Inflammatory macrophage treated with lipopolysaccharide for 1 hour (primary cell): ENCODE measurements around the gene LPIN3.

ENCODE experiments used
- DNase-seq, 2 donors: peaks; one replicate each; pipeline ENCODE4 v3.0.0-alpha.2; 2020 to 2022

Gene LPIN3

DNA sequence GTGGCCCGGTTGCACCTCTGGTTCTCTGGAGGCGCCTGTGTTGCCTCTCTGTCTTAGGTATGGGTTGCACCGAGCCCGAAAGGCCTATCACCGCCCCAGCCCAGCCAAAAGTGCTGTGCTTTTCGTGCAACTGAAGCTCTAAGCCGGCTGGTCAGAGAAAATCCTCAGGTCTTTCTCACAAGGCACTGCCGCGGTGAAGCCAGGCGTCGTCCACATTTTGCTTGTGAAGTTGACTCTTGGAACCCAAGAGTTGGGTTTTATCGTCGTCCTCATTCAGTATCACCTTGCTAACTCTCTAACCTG lies 26.7 kb downstream of the LPIN3 start:
- no peak for DNase-seq

DNA sequence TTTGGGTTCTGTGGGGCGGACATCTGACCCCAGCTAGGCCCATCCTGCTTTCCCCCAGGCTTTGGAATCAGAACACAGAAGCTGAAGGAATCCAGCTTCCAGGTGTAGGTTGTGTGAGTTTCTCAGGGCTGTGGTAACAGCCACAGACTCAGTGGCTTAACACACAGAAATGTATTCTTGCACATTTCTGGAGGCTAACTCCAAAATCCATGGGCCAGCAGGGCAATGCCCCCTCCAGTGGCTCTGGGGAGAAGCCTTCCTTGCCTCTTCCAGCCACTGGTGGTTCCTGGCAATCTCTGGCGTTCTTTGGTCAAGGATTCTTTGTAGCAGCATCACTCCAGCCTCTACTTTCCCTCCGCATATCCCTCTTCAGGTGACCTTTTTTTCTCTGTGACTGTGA lies 27.3 kb downstream of the LPIN3 start:
- no peak for DNase-seq

DNA sequence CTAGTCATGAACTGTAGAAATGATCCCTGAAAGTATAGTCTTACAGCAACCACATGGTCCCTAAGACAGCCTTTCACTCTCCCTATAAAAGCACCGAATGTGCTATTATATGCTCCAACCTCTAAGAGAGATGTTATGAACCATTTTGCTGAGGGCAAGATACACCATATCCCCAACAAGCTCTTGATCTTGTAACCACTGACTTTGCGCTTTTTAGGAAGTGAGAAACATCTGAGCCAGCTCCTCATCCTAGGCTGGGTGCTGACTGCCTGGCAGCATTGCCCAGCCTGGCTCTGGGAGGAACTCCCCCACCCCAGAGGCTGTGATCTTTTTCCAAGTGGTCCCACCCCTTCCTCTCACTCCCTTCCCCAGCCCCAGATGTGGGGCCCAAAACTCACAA lies 29.1 kb downstream of the LPIN3 start:
- no peak for DNase-seq

DNA sequence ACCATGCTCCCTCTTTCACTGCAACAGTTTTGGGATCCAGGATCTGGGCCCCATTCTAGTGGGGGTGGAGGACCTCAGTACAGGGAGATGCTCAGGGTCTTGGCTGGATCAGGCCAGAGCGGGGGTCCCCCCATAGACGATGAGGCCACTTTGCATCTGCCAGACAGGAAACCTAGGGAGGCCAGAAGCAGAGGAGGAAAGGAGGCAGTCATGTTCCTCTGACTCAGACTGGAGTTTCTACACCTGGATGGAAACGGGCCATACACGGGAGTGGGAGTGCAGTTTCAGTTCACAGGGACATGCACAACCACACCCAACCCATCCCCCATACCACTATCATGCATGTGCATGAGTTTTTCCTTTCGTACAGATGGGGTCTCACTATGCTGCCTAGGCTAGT lies 29.6 kb downstream of the LPIN3 start:
- DNase-seq, result no peak

DNA sequence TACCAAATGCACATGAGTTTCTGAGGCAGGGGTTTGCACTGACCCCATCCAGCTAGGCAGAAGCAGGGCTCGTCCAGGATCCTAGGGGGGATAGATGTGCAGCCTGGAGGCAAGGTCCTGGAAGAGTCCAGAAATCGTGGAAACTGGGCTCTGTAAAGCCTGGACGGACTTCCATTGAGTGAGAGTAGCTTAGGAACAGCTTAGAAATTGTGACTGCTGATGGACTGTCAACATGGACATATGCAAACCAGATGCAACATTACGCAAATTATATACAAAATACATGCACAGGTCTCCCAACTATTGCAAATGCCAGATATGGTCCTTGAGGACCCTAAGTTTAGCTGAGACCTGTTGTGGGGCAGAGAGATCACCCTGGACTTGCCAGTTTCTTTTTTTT lies 30.8 kb downstream of the LPIN3 start:
- DNase-seq, result no peak

DNA sequence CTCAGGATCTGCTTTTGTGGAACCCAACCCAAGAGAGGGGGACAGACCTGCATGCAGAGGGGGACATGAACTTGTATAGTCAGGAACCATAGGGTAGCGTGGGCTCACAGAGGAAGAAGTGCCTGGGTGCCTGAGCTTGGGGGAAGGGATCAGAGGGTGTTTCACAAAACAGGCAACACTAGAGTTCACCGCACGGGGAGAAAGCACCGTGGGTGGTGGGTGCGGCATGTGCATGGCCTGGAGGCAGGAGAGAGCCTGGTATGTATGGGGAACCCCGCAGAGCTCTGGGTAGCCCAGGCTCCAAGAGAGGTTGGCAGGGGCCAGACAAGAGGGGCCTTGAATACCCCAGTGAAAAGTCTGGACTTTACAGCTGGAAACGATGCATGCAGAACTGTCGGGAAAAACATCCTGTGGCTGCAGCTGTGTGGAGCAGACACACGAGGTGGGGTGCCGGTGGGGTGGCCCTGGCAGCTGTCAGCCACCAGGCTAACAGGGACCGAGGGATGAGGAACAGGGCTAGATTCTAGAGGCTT lies 32.7 kb downstream of the LPIN3 start:
- DNase-seq, result peak; percentile 25 to 55

DNA sequence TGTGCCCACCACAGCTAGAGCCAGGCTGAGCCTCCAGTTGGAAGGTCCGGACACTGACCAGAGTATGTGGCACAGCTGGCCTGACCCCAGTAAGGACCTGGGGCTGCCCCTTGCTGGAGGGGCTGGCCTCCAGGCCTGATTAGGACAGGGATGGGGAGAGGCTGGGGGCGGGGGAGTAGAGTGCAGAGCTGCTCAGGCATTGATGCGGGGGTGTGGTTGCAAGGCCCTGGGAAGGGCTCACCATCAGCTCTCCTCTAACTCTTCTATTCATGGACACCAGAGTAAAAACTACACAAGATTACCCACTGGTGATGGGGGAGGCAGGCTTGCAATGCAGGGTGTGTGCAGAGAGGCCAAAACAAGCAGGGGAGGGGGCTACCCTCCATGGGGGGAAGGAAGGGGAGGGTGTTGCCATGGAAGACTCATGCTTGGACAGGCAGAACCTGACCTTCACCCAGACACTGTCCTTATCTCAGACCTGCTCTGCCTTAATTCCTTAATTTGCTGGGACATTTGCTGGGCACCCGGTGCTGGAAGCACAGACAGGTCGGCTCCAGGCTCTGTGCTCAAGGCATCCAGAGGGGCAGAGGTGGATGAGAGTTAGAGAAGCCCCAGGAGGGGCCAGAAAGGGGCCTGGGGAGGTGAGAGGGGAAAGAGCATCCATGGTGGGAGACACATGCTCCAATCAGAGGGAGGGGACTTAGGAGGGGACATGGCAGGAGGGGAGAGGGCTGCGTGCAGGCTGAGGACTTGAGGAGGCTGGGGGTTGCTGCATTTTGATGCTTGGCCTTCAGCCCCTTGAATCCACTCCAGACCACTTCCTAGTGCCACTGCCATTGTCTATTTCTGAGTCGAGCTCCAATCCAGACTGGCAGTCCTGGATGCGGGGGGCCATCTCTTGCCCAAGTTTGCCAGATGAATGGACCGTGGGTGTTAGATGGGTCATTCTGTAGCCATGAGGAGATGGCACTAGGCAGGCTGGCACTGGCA lies 33.6 kb downstream of the LPIN3 start:
- no peak for DNase-seq

DNA sequence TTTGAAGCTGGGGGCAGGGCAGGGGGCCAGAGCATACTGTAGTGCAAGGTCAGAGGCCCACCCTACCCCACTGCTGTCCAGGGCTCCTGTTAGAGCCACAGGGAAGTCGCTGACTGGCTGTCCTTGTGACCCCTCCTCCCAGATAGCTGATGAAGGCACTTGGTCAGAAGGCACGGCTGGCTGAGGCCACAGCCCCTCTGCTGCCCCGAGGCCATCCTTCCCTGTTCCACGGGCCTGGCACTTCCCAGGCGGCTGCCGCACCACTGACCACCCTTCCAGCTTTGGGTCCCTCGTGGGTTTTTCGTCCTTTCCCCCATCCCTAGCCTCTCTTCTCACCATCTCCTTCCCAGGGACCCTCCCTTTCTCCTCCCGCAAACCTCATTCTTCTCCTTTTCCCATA lies 35.2 kb downstream of the LPIN3 start:
- DNase-seq, result no peak

DNA sequence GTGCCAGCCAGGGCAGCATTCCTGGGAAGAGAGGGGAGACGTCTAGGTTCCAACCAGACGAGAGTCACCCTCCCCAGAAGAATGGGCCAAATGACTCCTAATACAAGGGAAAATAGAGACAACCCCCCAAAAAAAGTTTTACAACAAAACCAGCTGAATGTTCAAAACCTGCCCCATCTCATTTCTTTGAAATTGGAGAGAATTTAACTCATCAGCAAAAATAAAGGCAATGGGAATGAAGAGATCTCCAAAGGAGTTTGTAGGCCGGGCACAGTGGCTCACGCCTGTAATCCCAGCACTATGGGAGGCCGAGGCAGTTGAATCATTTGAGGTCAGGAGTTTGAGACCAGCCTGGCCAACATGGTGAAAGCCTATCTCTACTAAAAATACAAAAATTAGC lies 35.7 kb downstream of the LPIN3 start:
- no peak for DNase-seq

DNA sequence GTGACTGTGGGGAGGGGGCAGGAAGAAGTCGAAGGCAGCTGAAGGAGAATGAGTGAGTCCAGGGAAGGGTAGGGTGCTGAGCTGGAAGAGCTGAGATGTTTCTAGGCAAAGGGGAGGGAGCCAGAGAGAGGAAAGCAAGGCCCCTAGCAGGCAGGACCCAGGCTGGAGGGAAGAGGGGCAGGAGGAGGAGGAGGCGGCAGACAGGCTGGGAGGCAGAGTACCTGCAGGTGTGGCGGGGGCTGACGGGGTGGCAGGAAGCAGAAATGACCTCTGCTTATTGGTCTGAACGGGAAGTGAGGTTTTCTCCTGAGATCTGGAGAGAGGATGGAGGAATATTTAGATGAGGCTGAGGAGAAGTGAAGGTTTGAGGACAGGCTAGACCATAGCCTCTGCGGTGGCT lies 36.7 kb downstream of the LPIN3 start:
- no peak for DNase-seq

DNA sequence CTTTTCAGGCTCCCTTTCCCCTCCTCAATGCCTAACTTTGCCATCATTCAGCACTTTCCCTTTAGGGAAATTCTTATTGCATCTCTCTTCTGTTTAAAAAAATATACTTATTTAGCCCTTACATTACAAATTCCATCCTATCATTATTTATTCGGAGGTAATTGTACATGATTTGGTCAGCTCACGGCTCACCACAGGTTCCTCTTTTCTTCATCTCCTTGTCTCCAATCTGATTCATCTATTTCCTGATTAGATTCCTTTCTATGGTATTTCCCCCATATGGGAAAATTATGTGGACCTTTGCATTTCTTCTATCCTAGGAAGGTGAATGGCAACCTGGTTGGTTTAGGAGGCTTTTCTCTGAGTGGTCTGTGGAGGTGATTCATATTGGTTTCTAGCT lies 38.9 kb downstream of the LPIN3 start:
- DNase-seq, result no peak

DNA sequence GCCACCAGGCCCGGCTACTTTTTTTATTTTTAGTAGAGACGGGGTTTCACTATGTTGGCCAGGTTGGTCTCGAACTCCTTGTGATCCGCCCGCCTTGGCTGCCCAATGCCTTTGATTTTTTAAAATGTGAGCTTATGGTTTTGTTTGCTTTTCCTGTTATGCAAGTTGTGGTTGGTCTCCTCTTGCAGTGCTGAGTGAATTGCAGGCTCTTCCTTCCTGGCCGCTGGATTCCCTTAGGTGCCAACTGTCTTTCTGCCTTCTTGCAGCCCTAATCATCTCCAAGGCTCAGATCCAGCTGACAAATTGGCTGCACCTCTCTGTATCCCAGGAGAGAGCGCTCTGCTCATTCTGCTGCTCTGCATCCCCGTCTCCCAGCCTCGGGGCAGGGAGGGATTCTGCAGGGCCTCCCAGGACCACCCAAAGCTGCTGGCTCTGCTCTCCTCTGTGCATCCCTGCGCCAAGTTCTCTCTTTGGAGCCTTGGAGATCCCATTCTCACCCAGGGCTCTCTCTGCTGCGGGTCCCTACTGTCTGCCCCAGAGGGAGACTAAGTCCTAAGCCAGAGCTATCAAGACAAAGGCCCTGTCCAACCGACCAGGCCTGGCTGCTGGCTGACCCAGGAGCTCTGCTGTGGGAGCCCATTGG lies 40.1 kb downstream of the LPIN3 start:
- DNase-seq, result no peak

DNA sequence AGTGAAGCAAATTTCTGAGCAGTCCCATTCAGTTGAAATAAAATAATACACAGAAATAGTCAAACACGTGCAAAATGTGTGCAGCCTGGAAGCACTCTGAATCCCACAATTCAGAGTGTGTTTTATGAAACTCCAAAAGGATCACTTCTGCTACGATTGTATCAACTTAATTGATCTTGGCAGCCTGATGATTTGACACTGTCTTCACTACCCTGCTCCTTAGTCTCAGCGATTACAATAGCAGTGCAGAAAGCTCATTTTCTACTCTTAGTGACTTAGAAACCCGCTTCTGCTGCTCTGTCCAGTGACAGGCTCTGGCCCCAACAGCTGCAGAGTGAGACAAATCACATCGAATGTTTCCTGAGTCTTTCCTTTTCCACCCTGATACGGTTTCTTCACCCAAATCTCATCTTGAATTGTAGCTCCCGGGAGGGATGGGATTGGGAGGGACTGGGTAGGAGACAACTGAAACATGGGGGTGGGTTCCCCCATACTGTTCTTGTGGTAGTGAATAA lies 42.2 kb downstream of the LPIN3 start:
- no peak for DNase-seq

DNA sequence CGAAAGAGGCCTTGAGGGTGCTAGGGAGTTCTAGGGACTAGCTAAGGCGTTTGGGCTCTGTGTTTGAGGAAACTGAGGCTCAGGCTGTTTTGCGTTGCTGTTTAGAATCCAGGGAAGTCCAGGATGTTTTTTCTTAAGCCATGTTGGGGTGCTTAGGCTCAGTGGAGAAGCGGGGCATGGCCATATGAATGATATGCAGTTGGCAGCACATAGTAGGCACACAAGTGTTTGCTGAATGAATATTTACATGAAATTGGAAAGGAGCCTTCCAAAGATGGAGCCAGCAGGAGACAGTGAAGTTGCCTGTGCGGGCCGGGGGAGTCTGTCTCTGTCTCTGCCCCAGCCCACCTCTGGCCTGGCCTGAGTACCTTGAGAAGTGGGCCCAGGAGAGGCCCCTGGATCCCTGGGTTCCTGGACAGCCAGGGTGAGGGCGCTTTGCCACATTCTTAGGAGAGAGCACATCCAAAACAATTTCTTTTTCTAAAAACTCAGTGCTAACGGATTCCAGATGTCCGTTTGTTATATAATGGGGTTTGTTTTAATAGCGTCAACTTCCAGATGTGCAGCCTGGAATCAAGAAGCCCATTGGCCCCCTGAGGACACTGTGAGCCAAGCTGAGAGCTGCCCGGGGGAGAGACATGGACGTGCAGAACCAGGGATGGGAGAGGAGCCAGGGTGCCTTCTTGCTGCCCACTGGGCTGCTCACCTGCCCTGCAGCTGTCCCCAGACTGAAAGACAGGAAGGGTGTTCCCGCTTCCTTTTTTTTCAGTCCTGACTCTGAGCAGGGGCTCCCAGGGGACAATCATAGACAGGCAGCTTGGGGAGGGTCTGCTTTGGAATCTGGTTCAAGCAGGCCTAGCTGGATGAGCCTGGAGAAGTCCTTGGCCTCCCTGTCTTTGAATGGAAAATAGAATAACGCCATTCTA lies 46.1 kb downstream of the LPIN3 start:
- DNase-seq, result no peak

DNA sequence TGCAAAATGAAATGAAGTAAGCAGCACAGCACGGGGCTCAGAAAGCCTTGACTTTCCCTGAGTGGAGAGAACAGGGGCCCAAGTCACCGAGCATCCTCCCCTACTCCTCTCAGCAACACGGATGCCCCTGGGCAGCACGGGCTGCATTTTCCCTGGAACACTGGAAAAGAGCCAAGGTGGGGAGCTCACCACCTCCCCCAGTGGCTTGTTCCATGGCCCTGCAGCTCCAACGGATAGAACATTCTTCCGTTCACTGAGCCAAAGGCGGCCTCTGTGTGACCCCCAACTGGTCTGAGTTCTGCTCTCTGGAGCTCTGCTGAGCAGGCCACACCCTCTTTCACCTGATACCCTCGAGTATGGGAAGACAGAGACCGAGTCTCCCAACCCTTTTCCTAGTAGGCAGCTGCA lies 46.8 kb downstream of the LPIN3 start:
- DNase-seq, result no peak

DNA sequence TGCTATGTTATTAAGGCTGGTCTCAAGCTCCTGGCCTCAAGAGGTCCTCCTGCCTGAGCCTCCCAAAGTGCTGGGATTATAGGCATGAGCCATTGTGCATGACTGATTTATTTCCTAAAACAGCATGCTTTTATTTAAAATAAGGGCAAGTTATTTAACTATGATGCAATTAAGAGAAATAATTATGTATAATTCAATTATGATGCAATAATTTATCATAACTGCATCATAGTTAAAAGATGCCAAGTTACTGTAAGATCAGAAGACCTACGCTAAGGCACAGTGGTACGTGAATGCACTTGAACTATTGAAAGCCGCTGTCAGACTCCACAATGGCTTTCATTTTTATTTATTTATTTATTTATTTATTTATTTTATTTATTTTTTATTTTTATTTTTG lies 50.3 kb downstream of the LPIN3 start:
- no peak for DNase-seq

DNA sequence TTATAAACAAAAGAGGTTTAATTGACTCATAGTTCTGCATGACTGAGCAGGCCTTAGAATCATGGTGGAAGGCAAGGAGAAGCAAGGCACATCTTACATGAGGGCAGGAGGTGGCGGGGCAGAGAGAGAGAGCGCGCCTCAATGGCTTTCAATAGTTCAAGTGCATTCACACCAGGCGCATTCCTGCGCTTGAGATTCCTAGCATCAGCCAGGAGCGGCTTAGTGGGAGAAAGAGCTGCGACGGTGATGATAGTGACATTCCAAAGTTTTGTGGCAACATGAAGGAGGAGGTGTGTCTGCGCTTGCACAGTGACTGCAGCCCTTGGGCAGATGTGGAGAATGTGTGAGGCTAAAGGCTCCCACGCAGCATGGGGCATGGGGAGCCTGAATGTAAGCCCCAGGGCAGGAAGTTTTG lies 51.0 kb downstream of the LPIN3 start:
- DNase-seq, result no peak

DNA sequence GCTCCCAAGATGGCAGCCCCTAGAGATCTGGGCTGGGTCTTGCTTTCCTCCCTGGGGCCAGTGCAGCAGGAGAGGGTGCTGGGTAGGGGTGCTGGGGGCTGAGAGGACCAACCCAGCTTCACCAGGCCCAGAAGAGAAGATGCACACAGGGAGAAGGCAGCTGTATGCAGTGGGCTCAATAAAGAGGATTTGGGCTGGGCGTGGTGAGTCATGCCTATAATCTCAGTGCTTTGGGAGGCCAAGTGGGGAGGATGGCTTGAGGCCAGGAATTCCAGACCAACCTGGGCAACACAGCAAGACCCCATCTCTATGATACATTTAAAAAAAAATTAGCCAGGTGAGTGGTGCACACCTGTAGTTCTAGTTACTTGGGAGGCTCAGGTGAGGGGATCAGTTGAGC lies 51.7 kb downstream of the LPIN3 start:
- DNase-seq, result no peak

DNA sequence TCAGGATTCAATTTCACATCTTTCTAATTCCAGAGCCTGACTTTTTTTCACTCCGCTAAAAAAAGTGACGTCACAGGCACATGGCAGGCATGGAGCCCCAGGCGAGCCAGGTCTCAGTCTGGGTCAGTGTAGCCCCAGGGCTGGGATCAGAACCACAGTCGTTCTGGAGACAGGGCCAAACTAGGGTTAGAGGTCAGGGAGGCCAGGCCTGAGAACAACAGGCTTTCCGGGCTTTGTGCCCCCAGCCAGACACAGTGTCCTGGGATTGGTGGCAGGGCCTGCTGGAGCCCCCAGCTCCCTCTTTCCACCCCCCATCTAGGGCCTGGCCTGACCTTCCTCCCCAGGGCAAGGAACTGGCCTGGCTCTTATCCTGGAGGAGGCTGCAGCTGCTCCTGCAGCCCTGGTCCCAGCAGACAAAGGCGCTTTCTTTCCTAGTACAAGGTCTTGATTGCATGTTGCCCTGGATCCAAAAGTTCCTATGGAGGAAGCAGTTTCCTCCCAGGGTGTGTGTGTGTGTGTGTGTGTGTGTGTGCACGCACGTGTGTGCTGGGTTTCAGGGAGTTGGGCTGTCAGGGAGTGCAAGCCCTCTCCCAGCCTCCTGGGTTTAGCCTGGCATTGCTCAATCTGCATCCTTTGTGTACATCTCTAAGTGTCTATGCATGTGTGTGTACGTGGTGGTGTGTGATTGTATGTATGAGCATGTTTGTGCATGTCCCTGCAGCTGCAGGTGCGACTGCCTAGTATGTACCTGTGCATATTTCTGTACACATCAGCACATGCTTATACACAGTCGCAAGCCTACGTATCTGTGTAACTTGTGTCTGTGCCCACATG lies 52.5 kb downstream of the LPIN3 start:
- DNase-seq, result no peak

DNA sequence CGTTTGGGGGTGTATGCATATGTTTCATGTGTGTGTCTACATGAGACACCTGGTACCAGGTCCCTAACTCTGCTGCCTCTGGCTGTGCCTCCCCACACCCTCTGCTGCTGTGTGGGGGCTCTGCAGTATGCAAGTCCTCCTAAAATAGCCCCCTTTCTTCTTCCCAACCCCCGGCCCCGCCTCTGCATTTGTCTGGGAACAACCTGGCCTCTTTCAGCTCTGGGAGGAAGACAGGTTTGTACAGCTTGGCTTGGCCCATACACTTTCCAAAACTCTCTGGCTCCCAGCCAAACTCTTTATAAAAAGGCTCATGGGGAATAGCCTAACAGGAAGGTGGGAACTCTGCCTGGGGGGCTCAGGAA lies 53.1 kb downstream of the LPIN3 start:
- DNase-seq, result no peak

DNA sequence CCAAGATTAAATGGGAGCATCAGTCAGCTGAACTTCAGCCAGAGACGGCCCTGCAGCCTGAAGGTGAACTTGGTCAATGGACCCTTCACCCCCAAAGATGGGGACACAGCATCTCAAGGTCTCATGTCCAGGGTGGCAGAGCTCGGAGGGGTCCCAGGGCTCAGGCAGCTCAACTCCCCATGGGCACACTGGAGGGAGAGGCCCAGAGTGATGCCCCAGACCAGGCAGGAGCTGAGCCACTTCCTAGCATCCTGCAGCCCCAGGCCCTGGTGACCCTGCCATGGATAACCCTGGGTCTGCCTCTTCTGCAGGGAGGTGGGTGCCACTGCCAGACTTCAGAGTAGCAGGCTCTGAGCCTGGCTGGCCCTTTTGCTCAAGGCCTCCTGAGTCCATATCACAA lies 53.5 kb downstream of the LPIN3 start:
- DNase-seq, result no peak
